Stimulated activated CD8-positive, alpha-beta memory T cell treated with anti-CD3 and anti-CD28 coated beads, Interleukin-12 subunit alpha, Interleukin-12 subunit beta, amount 100 ng/mL, for 1 hour (primary cell): ENCODE results near the gene NAA15.
"Not testable (repeated sequence)": the region's sequence is repeated elsewhere in the genome, so short reads cannot be mapped to it uniquely, and the experiment has no call there.

ENCODE experiments used
- DNase-seq: peaks from one replicate; pipeline ENCODE4 v3.0.0-alpha.2; 2020; ENCODE audit warnings: low read depth

Gene NAA15

DNA sequence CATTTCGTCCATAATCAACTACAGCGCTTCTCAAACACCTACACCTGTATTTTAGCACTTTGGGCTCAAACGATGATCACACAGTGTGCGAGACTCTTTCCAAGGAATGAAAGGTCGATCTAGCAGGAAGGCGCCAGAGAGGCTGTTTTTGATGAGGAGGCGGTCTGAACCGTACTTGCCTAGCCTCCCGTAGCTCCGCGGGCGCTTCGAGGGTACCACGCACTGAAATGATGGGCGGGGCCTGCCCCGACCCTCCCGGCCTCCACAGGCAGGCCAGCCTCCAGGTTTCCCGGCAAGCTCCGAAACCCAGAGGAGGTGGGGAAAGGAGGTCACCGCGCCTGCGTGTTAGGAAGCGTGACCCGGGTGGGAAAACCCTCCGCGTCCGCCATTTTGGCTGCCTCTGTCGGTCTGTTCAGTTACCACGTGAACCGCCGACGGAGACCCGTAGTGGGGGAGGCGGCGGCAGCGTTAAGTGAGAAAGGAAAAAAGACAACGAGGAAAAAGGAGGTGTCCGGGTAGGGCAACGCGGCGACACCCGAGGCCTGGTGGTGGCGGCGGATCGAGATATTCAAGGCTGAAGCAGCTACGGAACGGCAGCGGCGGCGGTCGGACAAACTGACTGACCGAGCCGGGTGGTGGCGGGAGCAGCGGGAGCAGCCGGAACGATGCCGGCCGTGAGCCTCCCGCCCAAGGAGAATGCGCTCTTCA is at the start of gene NAA15:
Gene NAA15 (plus strand): TSS at position 393 of the 708 bp plus-strand sequence. CDS start 273 bp downstream, at position 666.
- DNase-seq, result peak; percentile 97

DNA sequence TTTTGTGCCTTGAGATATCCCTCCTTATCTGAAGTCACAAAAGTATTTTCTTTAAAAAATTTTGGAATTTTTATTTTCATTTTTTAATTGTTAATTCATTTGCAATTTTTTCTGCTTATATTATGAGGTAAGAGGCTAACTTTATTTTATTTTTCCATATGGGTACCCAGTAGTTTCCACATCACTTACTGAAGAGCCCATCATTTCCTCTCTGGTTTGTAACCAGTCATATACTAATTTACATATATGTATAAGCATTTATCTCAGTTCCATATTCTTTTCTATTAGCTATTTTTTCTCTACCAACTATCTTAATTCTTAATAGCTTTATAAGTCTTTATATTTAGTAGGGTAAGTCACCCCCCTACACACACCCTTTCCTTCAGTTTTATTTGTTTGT is 48.3 kb upstream of the NAA15 start:
- DNase-seq, result no peak

DNA sequence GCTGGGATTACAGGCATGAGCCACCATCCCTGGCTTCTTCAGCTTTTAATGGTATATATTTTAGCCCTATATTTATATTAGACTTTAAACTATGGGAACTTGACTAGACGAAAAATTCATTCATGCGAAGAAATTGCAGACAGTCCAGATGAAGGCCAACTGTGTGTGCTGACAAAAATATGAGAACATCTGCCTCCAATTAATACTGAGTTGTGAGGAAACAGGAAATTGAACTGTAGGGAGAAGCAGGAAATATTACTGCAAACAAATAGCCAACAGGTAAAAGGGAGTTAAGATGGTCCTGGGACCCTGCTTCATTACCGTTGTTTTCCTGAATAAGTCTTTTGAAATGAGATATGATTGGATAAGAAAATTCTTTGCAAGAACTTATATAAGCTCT is 47.6 kb upstream of the NAA15 start:
- no peak for DNase-seq

DNA sequence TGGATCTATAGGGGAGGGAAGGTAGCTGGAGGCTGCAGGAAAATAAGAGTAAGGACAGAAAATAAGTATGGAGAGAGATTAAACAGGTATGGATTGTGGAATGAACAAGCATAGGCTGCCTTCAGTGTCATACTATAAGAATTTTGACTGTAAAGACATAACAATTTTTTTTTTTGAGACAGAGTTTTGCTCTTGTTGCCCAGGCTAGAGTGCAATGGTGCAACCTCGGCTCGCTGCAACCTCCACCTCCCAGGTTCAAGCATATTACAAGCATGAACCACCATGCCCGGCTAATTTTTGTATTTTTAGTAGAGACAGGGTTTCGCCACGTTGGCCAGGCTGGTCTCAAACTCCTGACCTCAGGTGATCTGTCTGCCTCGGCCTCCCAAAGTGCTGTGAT is 45.7 kb upstream of the NAA15 start:
- DNase-seq, result not testable (repeated sequence)

DNA sequence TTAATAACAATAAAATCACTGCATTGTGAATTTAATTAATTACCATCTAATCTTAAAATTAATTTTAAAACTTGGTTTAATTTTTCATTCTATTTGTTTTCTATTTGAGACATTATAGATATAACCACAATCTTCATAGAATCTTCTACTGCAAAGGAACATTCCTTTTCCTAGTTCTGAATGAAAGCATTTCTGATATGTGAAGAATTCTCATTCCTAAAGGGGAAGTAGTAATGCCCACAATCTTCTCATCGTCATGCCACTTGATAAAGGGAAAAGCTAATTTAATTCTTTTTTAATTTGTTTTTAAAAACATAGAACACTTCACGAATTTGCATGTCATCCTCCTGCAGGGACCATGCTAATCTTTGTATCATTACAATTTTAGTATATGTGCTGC is 45.0 kb upstream of the NAA15 start:
- DNase-seq, result no peak

DNA sequence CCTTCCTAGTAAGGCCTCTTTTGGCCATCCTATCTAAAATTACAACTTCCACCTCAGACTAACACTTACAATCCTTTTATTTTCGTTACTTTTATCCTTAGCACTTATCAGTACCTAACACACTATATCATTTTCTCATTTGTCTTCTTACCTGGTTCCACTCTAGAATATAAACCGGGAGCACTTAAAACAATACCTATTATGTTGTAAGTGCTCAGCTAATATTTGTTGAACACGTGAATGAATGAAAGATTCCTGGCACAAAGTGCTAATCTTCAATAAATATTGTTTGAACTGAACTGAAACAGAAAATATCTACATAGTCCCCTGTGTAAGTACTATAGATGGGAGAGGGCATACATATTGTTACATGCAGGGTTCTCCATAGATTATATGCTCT is 35.7 kb upstream of the NAA15 start:
- no peak for DNase-seq

DNA sequence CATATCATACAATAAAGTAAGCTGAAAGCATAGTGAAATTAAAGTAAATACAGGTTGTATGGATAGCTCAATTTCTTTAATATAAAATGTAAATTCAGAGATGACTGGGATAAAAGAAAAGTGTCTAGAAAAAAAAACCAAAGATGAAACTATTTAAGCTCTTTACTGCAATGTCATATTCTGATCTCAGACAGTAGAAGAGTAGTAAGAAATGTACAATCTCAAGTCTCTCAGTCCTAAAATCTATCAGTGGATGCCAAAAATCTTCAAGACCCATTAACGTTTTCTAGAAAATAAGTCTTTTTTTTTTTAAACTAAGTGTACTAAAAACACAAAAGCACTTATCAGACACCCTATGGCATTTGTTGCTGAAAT is 35.1 kb upstream of the NAA15 start:
- DNase-seq, result no peak

DNA sequence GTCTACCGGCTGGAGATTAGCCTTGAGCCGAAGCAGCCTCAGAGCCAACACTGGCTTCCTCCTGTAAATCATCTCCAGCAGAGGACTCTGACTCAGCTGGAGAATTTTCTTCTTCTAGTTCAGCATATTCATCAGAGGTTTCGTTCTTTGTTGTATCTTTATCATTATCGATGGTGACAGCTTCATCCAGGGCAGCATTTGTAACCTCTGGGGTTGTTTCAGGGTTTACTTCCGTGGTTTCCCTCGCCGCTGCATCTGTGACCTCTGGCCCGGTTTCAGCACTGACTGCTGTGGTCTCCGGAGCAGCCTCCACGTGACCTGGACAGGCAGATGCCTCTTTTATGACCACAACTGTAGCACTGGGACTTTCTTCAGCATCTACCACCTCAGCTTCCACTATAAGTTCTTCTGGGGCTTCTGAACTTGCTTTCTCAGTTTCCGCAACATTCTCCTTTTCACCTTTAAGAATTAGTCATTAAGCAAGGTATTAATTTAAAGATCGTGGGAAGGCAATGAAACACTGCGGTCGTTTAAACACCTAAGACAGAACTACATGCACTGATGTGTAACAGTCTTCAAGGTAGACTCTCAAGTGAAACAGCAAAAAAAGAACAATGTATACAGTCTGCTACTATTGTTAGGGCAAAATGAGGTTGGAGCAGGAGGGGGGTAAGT is 34.6 kb upstream of the NAA15 start:
- peak; percentile 35 for DNase-seq

DNA sequence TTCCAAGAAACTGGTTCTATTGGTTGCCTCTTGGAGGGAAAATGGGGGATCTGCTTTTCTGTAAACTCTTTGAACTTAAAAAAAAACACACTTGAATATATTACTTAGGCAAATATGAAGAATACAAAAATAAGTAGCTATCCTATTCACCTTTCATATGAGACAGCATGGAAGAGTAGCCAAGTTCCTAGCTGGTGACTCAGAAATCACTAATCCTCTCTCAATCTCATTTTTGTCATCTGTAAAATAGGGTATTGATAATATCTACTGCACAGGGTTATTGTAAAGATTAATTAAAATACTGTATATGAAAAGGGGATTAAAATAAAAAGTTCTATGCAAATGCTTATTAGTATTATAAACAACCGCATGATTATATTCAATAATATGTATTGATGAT is 34.0 kb upstream of the NAA15 start:
- DNase-seq, result no peak

DNA sequence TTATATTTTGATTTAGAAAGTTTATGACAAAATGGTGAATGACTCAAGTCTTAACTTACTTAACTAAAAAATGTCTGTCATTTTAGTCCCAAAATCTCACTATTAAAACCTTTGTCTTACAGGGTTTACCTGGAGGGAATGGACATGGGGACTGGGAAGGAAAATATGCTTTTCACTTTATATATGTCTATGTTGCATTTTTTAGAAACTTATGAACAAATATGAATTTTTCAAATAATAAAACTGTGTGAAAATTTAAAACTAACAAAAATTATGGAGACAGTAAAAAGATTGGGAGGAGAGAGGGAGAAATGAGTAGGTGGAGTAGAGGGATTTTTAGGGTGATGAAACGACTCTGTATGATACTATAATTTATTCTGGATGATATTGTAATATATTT is 27.5 kb upstream of the NAA15 start:
- no peak for DNase-seq

DNA sequence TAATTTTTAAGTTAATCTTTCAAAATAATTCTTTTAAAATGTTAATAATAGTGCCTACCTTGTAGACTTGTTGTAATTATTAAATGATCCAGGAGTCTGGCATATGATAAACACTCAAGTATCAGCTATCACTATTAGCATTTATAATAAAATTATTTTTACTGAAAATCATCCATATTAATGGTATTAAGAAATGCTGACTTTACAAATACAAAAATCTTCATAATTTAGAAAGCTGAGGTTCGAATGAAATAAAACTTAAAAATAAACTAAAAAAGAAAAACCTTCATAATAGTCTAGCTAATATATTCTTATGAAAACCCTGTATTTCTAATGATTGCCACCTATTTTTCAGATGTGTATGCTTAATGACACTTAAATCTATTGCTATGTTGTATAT is 26.5 kb upstream of the NAA15 start:
- no peak for DNase-seq

DNA sequence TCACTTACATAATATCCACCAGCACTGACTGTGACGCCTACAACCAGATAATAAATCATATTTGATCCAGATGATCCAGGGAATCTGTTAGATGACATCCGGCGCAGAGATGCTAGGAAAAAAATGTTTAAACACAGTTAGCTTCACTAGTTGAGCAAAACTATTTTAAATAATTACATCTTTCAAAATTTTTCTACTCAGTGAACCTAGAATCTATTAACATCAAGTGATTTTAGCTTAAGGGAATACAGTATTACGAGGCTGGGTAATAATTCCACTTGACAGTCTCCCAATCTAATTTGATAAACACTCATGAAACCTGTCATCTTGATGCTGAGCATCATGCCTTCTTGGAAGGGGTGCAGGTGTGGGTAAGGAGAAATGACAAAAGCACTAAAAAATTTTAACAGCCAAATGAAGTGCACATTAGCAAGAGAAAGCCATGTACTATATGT is 26.0 kb upstream of the NAA15 start:
- no peak for DNase-seq

DNA sequence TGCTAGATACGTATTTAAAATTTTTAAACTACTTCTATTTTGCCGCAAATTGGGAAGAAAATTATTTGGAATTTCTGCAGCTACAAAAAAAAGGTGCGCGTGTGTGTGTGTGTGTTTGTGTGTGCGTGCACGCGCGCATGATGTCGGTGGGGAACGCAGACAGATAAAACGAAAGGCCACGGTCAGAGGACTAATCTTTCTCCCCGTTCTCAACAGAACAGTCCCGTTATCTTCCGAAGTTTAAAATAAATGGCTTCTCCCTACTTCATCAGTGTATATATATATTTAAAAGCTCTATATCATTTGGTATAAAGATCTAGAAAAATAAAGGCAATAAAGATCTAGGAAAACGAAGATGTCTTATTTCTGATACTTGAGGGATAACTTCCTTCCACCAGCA is 22.8 kb upstream of the NAA15 start:
- DNase-seq, result no peak

DNA sequence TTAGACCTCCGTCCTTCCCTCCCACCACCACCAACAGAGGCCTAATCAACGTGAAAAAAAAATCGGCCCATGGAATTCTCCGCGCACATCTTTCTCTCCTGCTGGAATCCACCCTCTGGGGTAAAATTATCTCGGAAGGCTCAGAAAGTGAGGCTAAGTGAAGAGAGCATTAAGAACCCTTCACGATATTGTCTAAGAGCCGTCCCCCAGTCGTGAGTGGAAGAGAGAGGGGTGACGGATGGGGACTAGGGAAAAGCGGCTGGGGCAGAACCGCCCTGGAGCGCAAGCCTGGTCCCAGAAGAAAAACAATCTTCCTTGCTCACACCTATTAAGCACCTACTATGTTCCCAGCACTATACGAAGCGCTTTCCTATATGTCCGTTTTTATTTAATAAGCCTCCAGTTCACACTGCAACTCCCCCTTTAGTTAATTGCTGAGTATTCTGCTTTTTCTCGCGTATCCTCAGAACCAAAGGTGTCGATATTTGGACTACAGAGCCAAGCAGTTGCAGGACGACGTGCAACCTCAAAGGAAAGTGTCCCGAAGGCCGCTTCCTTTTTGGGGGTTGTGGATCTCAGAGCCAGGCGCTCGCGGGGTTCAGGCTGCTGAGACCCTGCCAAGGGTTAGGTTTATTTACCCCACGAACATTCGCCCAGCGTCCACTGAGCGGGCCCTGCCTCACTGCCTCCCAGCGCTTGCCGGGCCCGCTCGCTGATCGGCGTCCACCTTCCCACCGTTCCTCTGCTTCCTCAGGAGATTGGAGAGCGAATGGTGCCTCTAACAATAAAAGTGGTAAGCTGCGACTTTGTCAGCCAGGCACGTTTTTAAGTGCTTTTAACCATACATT is 22.2 kb upstream of the NAA15 start:
- DNase-seq, result no peak

DNA sequence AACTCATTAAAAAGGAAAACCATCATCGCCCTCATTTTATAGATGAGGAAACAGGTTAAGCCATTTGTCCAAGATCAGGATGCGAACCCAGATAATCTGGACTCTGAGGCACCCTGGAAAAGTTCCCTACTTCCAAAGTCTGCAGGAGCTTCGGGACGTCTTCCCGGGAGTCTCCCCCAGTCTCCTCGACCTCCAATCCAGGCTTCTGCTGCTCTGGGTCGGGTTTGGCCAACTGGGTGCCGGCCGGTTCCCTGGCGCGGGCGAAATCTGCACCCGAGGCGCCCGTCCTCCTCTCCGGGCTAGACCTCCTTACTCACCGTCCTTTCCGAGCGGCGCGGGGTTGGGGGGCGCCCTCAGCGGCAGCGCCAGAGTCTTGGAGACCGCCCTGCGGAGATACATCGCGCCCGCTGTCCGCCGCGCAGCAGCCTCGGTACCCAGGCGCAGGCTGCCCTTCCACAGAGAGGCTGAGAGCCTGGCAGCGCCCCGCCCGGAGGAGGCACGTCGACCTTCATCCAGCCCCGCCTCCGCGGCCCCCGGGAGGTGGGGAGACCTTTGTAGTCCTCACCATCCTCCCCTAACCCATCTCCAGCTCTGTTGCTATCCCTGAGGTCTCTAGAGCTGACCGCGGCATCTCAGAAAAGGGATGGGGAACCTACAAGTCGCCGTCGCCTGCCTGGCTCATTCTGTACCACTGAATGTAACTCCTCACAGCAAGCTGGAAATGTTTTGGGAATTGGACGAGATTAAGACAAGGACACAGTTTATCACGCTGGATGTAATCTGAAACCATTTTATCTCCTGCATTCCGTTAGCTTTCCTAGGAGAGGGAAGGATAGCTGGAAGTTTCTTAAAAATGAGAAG is 21.3 kb upstream of the NAA15 start, which contains the start of gene MGARP:
Gene MGARP (minus strand): TSS at position 466 of the 861 bp plus-strand sequence. CDS start 67 bp downstream, at position 399.
- DNase-seq, result no peak

DNA sequence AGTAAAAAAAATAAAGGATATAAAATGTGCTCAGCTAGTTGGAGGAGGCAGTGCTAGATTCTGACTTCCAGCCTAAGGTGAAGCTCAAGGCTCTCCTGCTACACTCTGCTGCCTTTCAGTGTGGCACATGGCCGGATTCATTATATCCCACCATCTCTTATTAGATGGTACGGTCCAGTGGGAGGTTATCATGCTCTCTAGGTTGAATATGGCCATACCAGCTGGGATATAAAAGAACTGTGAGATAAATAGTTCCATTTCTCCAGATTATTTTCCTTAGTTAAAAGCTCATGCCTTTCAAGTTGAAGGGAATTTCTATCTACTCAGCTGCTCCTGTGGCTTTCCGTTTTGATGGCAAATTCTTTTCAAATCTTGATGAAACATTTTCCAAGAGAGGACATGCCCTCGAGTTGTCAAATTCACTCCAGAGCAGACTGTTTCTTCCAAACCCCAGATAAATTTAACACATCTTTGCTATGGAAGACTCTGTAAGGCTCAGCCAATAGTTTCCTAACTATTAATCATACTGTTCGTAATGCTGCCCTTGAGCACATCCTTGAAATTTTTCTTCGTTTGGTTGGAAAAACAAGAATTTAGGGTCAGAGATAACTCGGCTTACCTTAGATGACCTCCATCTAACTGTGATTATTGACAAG is 19.1 kb upstream of the NAA15 start:
- DNase-seq, result no peak

DNA sequence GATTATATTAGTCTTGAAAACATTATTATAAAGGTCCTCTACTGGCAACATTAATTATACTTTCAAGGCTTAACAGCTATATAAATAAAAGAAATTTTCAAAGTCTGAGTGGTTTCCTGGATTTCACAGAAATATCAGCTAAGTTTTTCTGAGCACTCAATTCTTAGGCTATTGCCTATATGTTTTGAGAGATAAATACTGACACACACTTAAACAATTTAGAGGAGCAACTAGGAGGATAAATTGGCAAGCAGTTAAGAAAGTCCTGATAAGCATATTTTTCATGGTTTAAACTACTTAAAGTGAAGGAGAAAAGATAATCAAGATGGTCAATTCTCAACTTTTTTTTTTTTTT is 18.6 kb upstream of the NAA15 start:
- DNase-seq, result no peak

DNA sequence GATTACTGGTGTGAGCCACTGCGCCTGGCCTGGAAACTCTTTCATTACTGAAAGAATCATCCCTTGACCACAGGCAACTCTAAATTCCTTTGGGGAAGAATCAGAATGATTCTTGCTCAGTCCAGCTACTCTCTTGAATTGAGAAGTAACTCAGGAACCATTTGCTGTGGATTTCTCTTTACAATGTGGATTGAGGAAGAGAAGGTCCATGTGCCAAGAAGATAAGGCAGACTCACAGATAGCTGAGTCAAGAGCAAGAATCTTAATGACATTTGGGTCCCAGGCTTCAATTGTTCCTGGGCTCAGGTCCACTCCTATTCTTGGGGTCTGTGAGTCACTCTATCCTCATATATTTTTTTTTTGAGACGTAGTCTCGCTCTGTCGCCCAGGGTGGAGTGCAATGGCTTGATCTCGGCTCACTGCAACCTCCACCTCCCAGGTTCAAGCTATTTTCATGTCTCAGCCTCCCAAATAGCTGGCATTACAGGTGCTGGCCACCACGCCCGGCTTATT is 15.1 kb upstream of the NAA15 start:
- DNase-seq, result no peak

DNA sequence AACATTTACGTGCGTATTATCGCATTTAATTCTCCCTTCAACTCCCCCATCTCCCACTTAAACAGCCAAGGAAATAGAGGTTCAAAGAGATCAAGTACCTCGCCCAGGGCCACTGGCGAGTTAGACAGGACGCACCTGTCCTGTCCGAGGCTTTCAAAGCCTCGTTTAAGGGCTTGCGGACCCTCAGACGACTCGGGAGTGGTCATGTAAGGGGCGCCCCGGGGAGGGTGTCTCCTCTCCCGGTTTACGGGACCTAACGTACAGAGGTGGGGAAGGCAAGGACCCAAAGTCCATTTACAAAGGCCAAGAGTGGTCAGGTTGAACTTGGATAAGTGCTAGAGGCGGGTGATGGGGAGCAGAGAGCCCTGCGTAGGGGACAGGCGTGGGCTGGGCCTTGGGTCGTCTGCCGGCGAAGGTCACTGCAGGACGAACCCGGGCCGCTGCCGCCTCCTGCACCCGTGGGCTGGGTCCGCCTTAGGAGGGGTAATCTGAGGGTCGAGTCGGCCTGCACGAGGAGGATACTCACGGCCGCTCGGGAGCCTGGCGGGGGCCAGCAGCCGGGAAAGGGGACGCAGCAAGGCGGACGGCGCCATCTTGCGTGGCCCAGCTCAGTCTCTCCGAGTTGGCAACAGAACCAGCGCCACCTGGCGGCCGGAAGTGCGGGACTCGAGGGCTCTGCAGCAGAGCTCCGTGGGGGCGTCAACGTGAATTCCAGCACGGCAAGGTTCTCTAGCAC is 5.9 kb upstream of the NAA15 start:
- peak; percentile 99 for DNase-seq

DNA sequence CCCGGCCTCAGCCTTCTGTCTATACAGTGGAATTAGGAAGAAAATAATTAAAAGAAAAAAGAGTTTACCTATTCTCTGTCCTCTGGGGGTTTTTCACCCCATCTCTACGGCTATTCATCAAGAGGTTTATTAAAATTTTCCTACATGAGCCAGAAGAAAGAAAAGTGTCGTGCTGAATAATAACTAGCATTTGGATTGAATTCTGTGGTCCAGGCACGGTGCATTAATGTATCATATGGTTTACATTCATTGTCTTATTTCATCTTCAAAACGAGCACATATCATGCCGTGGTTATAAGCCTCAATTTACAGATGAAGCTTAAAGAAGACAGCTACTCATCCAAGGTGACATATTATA is 5.4 kb upstream of the NAA15 start:
- no peak for DNase-seq

DNA sequence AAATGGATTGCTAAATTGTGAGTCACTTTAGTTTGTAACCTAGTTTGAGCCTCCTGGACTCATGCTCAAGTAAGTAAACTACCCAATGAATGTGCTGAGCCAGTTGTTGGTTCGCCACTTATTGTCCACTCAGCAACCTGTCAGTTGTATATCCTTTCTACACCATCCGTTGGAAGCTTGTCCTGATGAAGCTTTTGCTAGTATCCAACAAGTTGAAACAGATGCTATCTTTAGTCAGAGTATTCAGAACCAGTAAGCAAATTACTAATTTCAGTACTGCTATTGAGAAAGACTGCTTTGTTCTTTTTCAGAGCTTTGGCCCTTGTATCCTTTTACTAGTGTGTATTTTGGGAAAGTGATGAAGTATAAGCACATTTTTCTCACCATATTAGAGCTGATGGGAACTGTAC is 4.3 kb upstream of the NAA15 start:
- DNase-seq, result no peak
